LNCAP (cell line): ENCODE results near the gene STAB1.

Experiments used
- TF ChIP-seq, protein P1 (sequence below): fragments of 450-650 bp; IDR thresholded peaks from 2 replicates; pipeline ENCODE4 v1.5.1; 2017; ENCODE audit warnings: mild to moderate bottlenecking

Gene STAB1

DNA sequence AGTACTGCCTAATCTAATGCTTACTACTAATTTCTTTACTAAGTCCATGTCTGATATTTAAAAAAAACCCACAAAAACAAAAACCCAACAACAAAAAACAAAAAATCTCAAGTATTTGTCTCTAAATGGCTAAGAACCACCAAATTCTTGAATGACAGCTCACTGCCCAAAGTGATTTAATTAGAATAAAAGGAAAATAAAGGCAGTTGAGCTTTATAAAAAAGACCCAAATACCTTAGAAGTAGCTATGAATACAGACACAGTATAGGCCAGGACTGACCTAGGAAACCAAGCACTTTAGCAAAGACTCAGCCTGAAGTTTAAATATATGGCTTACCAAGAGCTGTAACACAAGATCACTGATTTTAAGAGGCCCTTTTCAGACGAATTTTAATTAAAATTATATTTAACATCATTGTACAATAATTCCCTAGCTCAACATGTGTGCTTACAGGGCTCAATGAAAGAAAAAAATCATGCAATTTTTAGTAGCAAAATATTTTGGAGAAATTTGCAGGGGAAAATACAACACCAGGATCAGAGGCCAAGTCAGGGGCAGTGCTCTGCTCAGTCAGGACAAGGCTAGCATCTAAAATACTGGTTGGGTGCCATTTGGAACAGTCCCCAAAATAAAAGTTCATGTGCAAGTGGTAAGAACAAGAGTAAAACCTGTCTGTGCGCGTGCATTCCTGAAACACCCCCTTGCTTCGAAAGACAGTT lies 66.0 kb downstream of the STAB1 start:
- TF ChIP-seq, protein P1, sequence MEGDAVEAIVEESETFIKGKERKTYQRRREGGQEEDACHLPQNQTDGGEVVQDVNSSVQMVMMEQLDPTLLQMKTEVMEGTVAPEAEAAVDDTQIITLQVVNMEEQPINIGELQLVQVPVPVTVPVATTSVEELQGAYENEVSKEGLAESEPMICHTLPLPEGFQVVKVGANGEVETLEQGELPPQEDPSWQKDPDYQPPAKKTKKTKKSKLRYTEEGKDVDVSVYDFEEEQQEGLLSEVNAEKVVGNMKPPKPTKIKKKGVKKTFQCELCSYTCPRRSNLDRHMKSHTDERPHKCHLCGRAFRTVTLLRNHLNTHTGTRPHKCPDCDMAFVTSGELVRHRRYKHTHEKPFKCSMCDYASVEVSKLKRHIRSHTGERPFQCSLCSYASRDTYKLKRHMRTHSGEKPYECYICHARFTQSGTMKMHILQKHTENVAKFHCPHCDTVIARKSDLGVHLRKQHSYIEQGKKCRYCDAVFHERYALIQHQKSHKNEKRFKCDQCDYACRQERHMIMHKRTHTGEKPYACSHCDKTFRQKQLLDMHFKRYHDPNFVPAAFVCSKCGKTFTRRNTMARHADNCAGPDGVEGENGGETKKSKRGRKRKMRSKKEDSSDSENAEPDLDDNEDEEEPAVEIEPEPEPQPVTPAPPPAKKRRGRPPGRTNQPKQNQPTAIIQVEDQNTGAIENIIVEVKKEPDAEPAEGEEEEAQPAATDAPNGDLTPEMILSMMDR: no peak

DNA sequence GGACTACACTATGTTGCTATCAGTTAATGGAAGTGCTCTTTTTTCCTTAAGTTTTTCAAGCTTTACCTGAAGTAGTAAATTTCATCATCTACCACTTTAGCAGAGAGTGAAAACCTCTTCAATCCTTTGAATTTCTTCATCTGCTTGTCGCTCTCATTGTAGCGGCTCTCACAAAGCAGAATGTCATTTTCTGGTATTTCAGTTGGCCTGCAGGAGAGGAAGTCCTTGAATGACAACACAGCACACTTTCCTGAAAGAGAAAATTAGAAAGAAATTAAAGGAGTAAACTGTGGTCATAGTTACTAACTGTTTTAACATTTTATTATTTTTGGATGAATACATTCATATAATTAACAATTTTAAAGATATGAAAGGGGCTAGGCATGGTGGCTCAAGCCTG lies 68.8 kb downstream of the STAB1 start:
- TF ChIP-seq, protein P1: no peak

DNA sequence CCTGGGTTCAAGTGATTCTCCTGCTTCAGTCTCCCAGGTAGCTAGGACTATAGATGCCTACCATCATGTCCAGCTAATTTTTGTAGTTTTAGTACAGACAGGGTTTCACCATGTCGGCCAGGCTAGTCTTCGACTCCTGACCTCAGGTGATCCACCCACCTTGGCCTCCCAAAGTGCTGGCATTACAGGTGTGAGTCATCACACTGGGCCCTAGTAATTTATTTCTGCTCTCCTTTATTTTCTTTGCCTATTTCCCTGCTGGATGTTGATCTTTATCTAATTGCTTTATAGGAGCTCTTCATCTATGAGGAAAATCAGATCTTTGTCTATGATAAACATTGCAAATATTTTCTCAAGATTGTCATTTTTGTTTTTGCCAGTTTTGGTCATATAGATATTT lies 72.9 kb downstream of the STAB1 start:
- TF ChIP-seq, protein P1: no peak

DNA sequence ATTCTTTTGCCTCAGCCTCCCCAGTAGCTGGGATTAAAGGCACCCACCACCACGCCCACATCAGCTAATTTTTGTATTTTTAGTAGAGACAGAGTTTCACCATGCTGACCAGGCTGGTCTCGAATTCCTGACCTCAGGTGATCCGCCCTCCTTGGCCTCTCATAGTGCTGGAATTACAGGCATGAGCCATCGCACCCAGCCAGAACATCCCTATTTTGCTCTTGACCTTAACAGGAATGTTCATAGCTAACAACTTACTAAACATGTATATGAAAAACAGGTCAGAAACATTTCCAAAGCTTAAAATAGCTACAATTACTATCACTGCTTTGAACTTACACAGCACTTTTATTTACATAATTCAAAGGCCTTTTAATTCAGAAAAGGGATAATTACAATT lies 74.9 kb downstream of the STAB1 start:
- TF ChIP-seq, protein P1: no peak

DNA sequence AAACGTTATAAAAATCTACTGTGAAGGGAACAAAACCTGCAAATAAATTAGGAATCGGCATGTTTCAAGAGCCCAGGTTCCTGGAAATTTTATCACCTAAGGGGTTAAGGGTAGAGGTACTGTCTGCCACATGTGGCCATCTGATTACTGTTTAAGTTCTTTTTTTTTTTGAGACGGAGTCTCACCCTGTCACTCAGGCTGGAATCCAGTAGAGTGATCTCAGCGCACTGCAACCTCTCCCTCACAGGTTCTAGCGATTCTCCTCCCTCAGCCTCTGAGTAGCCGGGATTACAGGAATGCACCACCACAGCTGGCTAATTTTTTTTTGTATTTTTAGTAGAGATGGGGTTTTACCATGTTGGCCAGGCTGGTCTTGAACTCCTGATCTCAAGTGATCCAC lies 77.1 kb downstream of the STAB1 start:
- TF ChIP-seq, protein P1: no peak
